ENCODE data around the gene WRAP73.

- TF ChIP-seq CTCF (conservative IDR thresholded peaks at IDR 0.05; ENCODE audit: low read depth in 2 of 2) (no peak), EZH2 (IDR thresholded peaks at IDR 0.05; ENCODE audit: low read depth, unreplicated experiment) (no peak), REST (IDR thresholded peaks at IDR 0.05; ENCODE audit: unreplicated experiment) (no peak)
Measured at GRCh38 chr1:3669421-3669821, 19.5 kb upstream of the WRAP73 start.

All from GM23338 (cell line).